ENCODE measurements around the gene PNMA1. TPM values are rescaled to one million over a fixed set of nuclear protein-coding genes. Genes with fewer than 3 reads are reported as not detected.

PNMA1 gene
- polyA plus RNA-seq, 4 donors: 86.5 to 109 (median 94.9) TPM

DNA sequence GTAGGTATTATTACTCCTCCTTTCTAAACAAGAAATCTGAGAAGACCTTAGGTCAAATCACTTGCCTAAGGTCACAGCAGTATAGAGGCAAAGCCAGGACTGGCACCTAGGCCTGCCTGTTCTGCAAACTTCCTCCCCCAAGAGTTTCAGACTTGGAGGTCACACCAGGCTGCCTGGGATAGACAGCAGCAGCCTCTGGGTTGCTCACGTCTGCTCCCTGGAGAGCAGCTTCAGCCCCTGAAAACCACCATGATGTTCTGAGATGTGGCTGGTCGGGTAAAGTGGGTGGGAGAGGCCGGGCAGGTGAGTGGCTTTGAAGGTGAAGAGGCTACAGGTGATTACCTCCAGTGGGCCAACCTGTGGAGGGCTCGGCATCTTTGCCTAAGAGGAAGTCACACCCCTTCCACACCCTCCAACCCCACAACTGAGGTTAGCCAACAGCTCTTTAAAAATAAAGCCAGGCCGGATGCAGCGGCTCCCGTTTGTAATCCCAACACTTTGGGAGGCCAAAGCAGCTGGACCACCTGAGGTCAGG is 37.0 kb upstream of the PNMA1 start:
- no peak for DNase-seq (ENCODE audit: low read depth in 4 of 4, low spot score in 2 of 4)

DNA sequence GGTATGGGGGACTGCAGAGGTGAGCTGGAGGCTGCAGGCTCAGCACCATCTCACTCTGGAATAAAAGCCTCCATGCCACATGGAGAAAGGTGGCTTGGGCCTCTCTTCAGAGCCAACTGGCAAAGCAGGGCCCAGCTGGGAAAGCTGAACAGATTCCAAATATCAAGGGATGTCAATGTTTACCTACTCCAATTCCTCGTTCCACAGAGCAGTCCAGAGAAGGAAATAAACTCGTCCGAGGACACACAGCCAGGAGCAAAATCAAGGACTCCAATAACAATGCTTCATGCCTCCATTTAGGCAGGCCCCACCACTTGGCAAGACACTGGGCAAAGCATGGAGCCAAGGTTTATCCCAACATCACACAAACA is 36.3 kb upstream of the PNMA1 start:
- DNase-seq (ENCODE audit: low read depth in 4 of 4, low spot score in 2 of 4): no peak

- DNase-seq (ENCODE audit: low read depth in 4 of 4, low spot score in 2 of 4): no peak
Measured at GRCh38 chr14:73749706-73750530, 35.7 kb upstream of the PNMA1 start.

- DNase-seq (ENCODE audit: low read depth in 4 of 4, low spot score in 2 of 4): no peak
Measured at GRCh38 chr14:73748858-73749357, 34.7 kb upstream of the PNMA1 start.

GRCh38 chr14:73747379-73748211 is 33.4 kb upstream of the PNMA1 start:
- DNase-seq (ENCODE audit: low read depth in 4 of 4, low spot score in 2 of 4): no peak

- no peak for DNase-seq (ENCODE audit: low read depth in 4 of 4, low spot score in 2 of 4)
Measured at GRCh38 chr14:73746520-73747378, 32.6 kb upstream of the PNMA1 start.

DNA sequence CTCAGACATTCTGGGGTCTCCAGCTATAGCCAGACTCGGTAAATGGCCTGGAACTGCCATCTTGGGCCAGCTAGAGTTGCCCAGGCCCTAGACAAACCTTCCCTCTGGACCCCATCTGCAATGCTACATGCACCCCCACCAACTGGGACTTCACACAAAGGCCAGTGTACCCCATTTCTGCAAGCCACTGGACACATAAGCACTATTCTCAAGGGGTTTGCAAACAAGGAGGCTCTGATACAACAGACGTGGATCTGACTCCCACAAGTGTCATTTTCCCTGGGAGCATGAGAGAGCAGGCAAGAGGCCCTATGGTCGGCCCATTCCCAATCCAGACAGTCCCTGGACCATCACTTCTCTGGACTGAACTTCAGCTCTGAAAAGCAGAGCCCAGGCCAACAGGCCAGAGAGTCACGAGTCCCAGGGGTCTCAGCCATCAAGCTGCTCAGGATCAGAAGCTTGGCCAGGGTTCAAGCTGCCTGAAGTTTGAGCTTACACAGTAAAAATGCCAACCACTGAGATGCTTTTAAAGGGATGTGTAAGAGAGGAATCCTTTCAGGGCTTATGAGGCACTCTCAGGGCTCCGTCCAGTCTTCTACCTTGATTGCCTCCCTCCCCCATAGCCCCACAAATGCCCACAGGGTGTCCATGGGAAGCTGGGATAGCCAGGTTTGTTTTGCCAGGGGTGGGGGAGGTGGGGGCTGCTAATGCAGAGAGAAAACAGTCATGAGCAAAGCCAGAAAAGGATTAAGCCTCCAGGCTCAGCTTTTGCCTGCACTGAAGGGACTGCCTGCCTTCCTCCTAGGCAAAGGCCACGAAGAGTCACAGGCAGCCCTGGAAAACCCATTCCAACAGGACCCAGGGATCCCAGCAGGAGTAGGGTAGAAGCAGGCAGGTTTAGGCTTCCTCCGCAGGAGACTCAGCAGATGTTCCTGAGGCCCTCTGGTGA is 31.7 kb upstream of the PNMA1 start:
- DNase-seq (ENCODE audit: low read depth in 4 of 4, low spot score in 2 of 4): no peak

DNA sequence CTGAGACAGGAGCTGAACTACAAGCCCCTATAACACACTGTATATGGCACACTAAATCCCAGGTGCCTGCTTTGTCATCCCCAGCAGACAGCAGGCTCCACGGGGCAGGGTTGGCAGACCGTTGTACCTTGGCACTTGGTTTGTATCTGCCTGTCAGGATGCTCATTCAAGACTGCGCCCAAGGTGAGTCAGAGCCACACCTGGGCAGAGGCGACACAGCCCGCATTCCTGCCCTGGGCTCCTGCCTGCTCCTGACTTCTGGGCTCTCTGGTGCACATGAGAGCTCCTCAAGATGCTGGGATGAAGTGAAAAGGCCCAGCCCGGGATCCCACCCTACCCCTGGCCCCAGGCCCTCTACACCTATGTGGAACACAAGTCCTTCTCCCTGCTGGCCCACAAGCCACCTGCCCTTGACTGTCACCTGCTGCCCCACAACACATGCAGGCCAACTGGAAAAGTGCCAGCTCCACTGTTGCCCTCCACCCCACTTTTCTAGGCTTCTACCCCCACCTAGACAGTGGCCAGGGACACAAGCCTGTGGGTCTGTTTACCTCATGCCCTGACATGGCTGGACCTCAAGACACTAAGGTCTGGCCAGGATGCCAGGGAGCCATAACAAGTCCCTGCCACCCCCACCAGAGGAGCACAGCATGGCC is 30.8 kb upstream of the PNMA1 start:
- no peak for DNase-seq (ENCODE audit: low read depth in 4 of 4, low spot score in 2 of 4)

- DNase-seq (ENCODE audit: low read depth in 4 of 4, low spot score in 2 of 4): no peak
Measured at GRCh38 chr14:73744175-73744867, 30.1 kb upstream of the PNMA1 start.

GRCh38 chr14:73743431-73743931 is 29.3 kb upstream of the PNMA1 start:
- DNase-seq (ENCODE audit: low read depth in 4 of 4, low spot score in 2 of 4): no peak

- DNase-seq (ENCODE audit: low read depth in 4 of 4, low spot score in 2 of 4): no peak
Measured at GRCh38 chr14:73742520-73743238, 28.5 kb upstream of the PNMA1 start.

DNA sequence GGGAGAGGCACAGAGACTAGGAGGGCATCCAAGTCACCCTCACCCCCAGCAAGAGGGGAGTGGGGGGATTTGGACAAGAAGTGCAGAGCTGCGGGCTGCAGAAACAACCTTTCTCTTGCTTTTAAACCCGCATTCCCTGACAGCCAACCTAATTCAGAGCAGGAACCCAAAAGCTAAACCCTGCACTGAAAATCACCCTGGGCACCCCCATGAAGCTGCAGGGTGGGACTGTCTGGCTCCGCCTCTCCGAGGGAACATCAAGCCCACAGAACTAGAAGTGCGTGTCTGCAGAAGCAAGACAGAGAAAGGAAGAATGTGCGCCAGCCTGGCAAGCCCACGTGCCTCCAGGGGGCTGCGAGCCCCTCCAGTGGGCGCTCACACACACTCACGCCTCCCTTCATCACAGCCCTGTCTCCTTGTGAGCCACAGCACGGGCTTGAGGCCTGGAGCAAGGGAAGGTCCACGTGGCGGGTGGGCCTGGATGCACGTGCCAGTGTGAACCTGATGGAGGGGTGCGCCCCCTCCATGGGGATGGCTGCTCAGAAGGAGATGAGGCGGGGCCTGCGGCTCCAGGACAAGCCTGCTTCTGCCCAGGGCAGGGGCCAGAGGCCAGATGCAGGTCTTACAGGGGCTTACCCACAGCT is 27.8 kb upstream of the PNMA1 start:
- no peak for DNase-seq (ENCODE audit: low read depth in 4 of 4, low spot score in 2 of 4)

- no peak for DNase-seq (ENCODE audit: low read depth in 4 of 4, low spot score in 2 of 4)
Measured at GRCh38 chr14:73741386-73741875, 27.2 kb upstream of the PNMA1 start.

- no peak for DNase-seq (ENCODE audit: low read depth in 4 of 4, low spot score in 2 of 4)
Measured at GRCh38 chr14:73740618-73741326, 26.6 kb upstream of the PNMA1 start.

GRCh38 chr14:73739899-73740617 is 25.9 kb upstream of the PNMA1 start:
- no peak for DNase-seq (ENCODE audit: low read depth in 4 of 4, low spot score in 2 of 4)

All from left renal cortex interstitium (tissue), 4 donors.